HG03039 (cell line): ENCODE measurements around the gene RGP1.

Experiments used
- ATAC-seq: cut with Tn5 transposase; IDR thresholded peaks from one replicate; pipeline ENCODE4 v1.9.1; 2021; ENCODE audit warnings: mild to moderate bottlenecking, moderate library complexity; ENCODE audit not compliant: unreplicated experiment

RGP1 gene

DNA sequence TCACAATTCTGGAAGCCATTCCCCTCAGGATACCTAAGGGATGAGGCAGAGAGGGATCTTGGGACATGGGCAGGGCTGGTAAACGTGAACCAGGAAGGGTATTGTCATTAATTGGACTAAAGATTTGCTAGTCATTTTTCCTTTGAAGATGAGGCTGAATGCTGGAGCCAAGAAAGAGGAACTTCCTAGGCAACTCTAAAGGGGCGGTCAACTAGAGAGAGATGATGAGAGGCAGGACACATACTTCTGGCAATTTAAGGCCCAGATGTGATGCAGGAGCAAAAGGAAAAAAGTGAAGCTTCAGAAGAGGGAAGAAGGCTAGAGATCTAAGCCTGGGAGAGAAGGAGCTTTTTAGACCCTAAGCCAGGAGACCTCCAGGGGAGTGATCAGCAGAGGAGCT, 5.6 kb upstream of the RGP1 start:
- no peak for ATAC-seq

- no peak for ATAC-seq
Measured at GRCh38 chr9:35743880-35744518, 5.1 kb upstream of the RGP1 start.

GRCh38 chr9:35745569-35745968, 3.5 kb upstream of the RGP1 start:
- ATAC-seq, result no peak

DNA sequence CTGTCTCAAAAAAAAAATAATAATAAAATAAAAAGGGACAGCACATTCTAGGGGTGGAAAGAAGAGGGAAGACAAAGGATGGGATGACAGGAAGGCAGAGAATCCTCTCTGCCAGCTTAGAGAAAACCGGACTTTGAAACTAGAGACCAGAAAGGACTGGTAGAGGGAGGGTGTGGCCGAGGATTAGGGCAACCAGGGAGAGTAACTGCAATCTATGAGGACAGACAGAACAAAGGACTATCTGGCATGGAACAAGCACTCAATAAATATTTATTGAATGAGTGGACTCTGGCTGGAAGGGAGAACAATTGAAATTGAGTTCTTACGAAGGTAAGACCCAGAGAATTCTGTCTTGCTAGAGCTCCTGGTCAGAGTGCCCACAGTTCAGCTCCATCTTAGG, 2.5 kb upstream of the RGP1 start:
- ATAC-seq, result no peak

- ATAC-seq, result no peak
Measured at GRCh38 chr9:35748242-35748857, 737 bp upstream of the RGP1 start.

GRCh38 chr9:35749515-35750255, 598 bp downstream of the RGP1 start:
- ATAC-seq, result no peak

DNA sequence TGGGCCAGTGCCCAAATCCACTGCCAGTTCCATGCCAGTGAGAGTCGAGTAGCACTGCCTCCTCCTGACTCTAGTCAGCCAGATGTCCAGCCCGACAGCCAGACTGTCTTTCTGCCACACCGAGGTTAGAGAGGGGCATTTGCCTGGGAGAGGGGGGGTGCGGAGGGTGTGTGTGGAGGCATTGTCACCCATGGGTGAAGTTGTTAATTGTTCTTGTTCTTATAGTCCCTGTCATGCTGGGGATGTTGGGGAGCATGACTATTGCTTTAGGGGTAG, 1.1 kb downstream of the RGP1 start:
- no peak for ATAC-seq

DNA sequence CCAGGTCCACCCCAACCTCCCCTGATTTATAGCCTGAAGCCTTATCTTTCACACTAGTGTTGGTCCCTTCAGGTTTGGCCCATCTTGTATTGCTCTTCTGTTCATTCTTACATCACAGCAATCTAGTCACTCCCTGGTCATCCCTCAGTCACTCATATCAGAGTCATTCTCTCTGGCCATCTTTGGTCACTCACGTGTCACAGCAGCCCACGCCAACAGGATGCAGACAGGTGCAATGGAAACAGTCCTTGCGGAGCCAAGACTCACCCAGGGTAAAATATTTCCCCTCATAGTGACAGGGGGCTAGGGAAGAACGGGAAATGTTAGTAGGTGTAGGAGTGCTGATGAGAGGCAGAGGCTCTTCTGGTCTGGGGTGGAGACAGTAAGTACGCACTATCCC, 4.4 kb downstream of the RGP1 start:
- ATAC-seq, result no peak

- ATAC-seq, result no peak
Measured at GRCh38 chr9:35754264-35754663, 5.2 kb downstream of the RGP1 start, which contains the start of gene MSMP. Gene MSMP (minus strand): TSS chr9:35754276. CDS start chr9:35754129, 147 bp downstream.

- no peak for ATAC-seq
Measured at GRCh38 chr9:35755071-35755470, 6.0 kb downstream of the RGP1 start.

DNA sequence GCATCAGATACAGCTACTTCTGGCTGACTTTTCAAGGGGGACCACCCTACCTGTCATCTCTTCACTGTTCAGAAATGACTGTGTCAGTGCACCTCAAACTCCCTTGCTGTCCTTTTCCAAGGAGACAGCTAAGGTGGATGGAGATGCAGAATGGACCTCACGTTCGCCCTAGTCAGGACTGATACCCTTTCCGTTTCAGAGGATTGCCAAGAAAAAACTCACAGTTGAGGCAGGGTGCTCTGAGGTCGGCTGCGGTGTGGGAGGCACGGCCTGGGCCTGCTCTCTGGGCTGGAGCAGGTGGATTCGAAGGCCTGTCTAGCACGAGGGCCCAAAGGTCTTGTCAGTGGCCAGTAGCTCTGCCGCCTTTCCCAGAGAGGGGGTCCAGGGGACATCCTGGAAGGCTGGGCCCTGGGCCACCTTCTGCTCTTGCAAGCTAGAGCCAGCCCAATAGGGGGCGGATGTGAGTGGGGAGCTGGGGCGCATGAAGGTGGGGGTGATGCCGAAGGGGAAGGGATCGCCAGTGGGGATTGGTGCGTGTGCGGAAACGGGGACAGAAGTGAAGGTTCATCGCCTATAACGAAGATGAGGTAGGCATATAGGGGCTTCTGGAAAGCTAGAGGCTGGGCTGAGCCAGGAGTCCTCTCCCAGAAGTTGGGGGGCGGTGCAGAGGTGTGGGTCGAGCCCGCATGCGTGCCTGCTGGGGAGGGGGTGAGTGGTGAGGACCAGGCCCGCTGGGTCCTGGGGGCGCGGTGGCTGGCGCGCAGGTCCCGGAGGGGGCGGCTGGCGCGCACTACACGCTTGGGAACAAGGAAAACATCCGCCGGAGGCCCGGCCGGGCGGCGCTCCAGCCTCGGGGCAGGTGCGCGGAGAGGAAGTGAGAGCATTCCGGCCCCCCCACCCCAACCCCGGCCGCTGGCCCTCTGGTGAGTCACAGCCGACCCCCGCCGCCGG, 7.5 kb downstream of the RGP1 start:
- peak; percentile 46 for ATAC-seq

- peak; percentile 41 for ATAC-seq
Measured at GRCh38 chr9:35757226-35757891, 8.3 kb downstream of the RGP1 start.

DNA sequence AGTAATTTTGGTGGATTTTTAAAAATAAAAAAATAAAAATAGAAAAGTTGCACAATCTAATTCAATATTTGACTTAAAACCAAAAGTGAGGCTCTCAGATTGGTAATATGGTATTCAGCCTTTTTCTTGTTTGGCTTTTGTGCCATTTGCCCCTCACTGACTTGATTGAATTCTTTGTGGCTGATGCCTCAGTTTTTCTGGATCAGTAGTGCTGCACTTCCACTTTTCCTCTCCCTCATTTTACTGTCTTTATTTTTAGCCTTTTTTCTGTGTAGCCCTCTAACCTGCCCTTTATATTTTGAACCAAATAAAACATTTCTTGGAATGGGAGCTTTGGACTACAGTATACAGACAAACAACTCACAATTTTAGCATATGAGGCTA, 8.8 kb downstream of the RGP1 start:
- ATAC-seq, result no peak

DNA sequence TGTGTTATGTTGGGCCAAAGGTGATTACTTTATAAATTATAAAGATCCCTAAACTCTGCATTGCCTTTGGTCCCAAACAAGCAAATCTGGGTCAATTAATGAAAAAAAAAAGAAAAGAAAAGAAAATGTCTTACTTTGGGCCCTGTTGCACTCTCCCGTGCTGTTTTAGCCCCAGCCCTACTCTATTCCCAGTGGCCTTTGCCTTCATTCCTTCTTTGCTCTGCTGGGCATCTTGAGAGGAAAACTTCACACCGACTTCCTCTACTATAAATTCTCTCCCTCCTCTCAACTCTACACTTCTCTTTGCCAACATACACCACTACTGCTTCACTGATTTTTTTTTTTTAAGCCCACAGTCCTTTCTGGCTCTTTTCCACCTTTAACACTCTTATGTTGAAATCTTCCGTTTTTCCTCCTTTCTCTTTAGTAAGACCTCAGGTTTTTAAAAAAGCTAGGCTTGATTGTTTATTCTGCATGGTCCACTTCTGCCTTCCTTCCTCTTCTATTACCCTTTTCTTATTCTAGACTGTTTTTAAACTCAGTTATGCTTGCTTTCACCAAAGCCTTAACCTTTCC, 9.5 kb downstream of the RGP1 start:
- ATAC-seq, result no peak

DNA sequence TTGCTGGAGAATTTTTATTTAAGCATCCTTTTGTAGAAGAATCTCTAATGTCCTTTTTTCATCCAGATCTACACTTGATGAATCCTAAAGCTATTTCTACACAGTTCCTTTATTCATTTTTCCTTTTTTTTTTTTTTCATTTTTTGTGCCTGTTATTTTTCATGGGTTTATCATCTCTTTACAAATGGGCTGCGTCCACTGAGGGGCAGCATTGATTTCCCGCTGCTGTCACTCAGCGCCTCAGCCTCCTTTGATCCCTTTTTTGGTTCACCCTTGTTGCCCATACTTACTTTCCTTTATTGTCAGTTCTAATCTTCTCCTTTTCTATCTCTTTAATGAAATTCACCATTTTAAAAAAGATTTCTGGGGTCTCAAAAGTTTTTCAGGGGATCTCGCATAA, 10.7 kb downstream of the RGP1 start:
- ATAC-seq, result no peak

- ATAC-seq, result no peak
Measured at GRCh38 chr9:35760651-35761050, 11.6 kb downstream of the RGP1 start.

GRCh38 chr9:35763181-35763580, 14.1 kb downstream of the RGP1 start:
- ATAC-seq, result no peak

DNA sequence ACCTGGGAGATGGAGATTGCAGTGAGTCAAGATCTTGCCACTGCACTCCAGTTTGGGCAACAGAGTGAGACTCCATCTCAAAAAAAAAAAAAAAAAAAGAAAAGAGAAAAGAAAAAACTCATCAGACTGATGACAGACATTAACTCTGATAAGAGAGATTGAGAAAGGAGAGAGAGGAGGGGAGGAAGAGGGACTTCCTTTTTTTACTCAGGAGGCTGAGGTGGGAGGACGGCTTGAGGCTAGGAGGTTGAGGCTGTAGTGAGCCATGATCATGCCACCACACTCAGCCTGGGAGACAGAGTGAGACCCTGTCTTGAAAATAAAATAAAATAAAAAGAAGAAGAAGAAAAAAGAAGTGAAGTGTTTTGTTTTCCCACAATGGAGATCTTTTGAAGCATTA, 14.7 kb downstream of the RGP1 start:
- no peak for ATAC-seq

DNA sequence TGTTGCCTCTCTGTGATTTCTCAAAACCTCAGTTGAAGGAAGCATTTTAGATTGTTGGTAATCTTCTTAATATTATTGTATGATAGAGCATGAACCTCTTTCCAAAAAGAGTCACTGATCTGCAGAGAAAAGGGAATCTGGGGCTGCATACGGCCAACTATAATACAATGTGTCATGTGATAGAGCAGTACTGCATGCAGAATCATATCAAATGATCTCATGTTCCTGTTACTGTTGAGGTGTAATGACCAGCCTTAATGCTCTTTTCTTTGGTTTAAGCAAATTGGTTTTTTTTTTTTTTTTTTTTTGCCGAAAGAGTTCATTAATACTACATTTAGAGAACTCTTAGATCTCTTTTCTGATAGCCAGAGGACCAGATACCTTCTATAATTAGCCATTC, 17.9 kb downstream of the RGP1 start:
- no peak for ATAC-seq

GRCh38 chr9:35767458-35767857, 18.4 kb downstream of the RGP1 start:
- ATAC-seq, result no peak

DNA sequence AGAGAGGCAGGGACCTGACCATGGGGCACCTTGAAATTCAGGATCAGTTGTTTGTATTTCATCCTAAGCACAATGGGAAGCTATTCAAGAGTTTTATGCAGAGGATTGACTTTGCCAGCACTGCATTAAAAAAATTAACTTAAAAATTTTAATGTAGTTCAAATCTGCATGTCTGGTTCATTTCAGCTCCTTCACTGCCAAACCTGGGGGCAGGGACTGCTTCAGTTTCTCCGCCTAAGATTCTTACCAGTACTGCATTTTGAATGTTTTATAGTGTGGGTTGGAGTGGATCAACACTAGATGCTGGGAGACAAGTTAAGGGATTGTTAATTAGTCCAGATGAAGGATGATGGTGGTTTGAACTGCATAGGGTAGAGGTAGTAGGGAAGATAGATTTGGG, 20.7 kb downstream of the RGP1 start:
- no peak for ATAC-seq
